GM12891 (cell line): Measurements from ENCODE around the gene LAGE3.

Experiments
- DNase-seq: peaks from one replicate; pipeline ENCODE4 v3.0.0; 2011; ENCODE audit warnings: low spot score; ENCODE audit not compliant: insufficient read length
- FAIRE-seq: peaks from 2 replicates; lab custom pipeline; 2011; peaks lifted over from hg19 to GRCh38; lab: Jason Lieb, UNC
- PAX5 ChIP-seq: IDR thresholded peaks from 2 replicates; pipeline ENCODE4 v1.6.1; 2011; ENCODE audit warnings: low read length, moderate library complexity, mild to moderate bottlenecking; ENCODE audit not compliant: insufficient read depth, severe bottlenecking
- POLR2A ChIP-seq: IDR thresholded peaks from 2 replicates; pipeline ENCODE4 v1.6.1; 2011; ENCODE audit warnings: low read depth, low read length, control low read depth
- POLR2AphosphoS5 ChIP-seq: IDR thresholded peaks from 2 replicates; pipeline ENCODE4 v1.6.1; 2011; ENCODE audit warnings: low read depth, low read length, control low read depth
- POU2F2 ChIP-seq: IDR thresholded peaks from 2 replicates; pipeline ENCODE4 v1.6.1; 2011; ENCODE audit warnings: low read depth, mild to moderate bottlenecking, control low read depth, low read length, moderate library complexity
- SPI1 ChIP-seq: IDR thresholded peaks from 2 replicates; pipeline ENCODE4 v1.6.1; 2011; ENCODE audit warnings: low read depth, low read length, control low read depth
- TAF1 ChIP-seq: IDR thresholded peaks from 2 replicates; pipeline ENCODE4 v1.6.1; 2011; ENCODE audit warnings: low read depth, low read length, control low read depth

LAGE3 gene

DNA sequence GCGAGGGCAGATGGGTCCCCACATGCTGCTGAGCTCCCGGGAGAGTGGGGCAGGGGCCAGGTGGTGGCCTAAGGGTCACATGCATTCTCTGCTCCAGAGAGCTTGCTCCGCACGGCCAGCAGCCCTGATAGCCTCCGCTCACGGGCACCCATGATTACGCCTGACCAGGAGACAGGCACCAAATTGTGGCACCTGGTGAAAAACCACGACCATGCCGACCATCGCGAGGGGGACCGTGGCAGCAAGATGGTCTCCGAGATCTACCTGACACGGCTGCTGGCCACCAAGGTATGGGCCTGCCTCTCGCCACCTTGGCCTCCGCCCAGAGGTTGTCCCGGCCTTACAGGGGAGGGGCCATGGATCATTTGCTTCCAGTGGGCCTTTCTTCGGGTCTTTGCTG is 9.2 kb downstream of the LAGE3 start:
- TF ChIP-seq POLR2AphosphoS5 (no peak), POLR2A (no peak), TAF1 (no peak), SPI1 (no peak), POU2F2 (no peak)
- FAIRE-seq (no peak), DNase-seq (no peak)

DNA sequence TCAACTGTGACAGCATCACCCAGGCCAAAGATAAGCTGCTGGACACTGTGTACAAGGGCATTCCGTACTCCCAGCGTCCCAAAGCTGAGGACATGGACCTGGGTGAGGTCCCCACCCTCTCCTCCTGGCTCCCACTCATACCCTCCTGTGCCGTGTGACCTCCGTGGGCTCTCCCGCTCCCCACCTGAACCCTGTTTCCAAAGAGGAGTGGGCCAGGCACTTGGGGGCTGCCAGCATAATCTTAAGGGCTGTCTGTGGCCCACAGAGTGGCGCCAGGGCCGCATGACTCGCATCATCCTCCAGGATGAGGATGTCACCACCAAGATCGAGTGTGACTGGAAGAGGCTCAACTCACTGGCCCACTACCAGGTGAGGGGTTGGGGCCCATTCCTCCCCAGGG is 10.0 kb downstream of the LAGE3 start:
- no peak for DNase-seq
- TF ChIP-seq PAX5 = no peak
- no peak for TF ChIP-seq TAF1
- no peak for TF ChIP-seq POLR2A
- TF ChIP-seq SPI1 = no peak
- TF ChIP-seq POU2F2 = no peak
- TF ChIP-seq POLR2AphosphoS5 = no peak
- FAIRE-seq = no peak

DNA sequence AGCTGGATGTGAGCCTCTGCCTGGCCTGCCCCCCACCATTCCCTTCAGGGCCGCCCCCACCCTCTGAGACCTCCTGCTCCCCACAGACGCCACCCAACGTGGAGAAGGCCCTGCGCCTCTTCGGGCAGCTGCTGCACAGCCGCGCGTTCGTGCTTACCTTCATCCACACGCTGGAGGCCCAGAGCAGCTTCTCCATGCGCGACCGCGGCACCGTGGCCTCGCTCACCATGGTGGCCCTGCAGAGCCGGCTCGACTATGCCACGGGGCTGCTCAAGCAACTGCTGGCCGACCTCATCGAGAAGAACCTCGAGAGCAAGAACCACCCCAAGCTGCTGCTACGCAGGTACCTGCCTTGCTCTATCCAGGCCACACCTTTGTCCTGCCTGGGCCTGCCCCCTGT is 10.9 kb downstream of the LAGE3 start:
- FAIRE-seq = no peak
- TF ChIP-seq POU2F2 (no peak), TAF1 (no peak)
- DNase-seq = no peak

- FAIRE-seq (no peak), DNase-seq (no peak)
- no peak for TF ChIP-seq POLR2AphosphoS5
- TF ChIP-seq POLR2A = no peak
These were observed 11.5 kb downstream of the LAGE3 start for GRCh38 chrX:154467556-154467955.

- FAIRE-seq (no peak), DNase-seq (no peak)
- TF ChIP-seq POLR2A (no peak), TAF1 (no peak), PAX5 (no peak), SPI1 (no peak), POU2F2 (no peak), POLR2AphosphoS5 (no peak)
These were observed 12.2 kb downstream of the LAGE3 start for GRCh38 chrX:154466907-154467306.

- DNase-seq (no peak), FAIRE-seq (no peak)
- TF ChIP-seq POLR2AphosphoS5 (no peak), POLR2A (no peak), TAF1 (no peak), SPI1 (no peak), PAX5 (no peak), POU2F2 (no peak)
These were observed 13.0 kb downstream of the LAGE3 start for GRCh38 chrX:154466036-154466435.

GRCh38 chrX:154465601-154466000 is 13.5 kb downstream of the LAGE3 start:
- no peak for DNase-seq
- TF ChIP-seq PAX5 (no peak), POU2F2 (no peak), SPI1 (no peak), TAF1 (no peak), POLR2AphosphoS5 (no peak), POLR2A (no peak)
- no peak for FAIRE-seq

GRCh38 chrX:154464806-154465365 is 14.2 kb downstream of the LAGE3 start:
- FAIRE-seq (no peak), DNase-seq (no peak)
- TF ChIP-seq POLR2A (no peak), SPI1 (no peak), POU2F2 (no peak), POLR2AphosphoS5 (no peak), TAF1 (no peak)

DNA sequence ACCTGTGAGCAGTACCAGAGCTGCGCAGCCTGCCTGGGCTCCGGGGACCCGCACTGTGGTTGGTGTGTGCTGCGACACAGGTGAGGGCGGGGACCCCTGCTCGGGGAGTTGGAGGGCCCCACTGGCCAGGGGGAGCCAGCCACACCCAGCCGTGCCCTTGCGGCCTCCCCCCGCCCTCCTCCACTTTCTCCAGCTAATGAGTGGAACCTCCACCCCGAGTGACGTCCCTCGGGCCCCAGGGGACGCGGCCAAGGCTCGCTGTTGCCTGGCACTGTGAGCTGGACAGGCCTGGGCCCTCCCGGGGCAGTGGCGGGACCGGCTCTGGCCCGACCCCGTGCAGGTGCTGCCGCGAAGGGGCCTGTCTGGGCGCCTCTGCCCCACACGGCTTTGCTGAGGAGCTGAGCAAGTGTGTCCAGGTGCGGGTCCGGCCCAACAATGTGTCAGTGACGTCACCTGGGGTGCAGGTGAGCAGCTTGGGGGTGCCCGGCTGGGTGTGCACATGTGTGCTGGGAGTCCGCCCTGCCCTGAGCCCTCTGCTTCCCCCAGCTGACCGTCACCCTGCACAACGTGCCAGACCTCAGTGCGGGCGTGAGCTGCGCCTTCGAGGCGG is 15.4 kb downstream of the LAGE3 start:
- TF ChIP-seq POLR2AphosphoS5 (no peak), POU2F2 (no peak), TAF1 (no peak), POLR2A (no peak), PAX5 (no peak), SPI1 (no peak)
- FAIRE-seq = no peak

GRCh38 chrX:154462396-154462795 is 16.7 kb downstream of the LAGE3 start:
- FAIRE-seq (no peak), DNase-seq (no peak)
- no peak for TF ChIP-seq POLR2A
- no peak for TF ChIP-seq PAX5
- TF ChIP-seq POLR2AphosphoS5 = no peak
- no peak for TF ChIP-seq SPI1
- no peak for TF ChIP-seq TAF1

More for the DNA sequence above, 15.4 kb downstream of the LAGE3 start:
- no peak for DNase-seq

DNA sequence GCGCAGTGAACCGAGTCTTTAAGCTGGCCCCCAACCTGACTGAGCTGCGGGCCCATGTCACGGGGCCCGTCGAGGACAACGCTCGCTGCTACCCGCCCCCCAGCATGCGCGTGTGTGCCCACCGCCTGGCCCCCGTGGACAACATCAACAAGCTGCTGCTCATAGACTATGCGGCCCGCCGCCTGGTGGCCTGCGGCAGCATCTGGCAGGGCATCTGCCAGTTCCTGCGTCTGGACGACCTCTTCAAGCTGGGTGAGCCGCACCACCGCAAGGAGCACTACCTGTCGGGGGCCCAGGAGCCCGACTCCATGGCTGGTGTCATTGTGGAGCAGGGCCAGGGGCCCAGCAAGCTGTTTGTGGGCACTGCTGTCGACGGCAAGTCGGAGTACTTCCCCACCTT is 18.8 kb downstream of the LAGE3 start:
- FAIRE-seq = peak; percentile 13
- TF ChIP-seq TAF1 = no peak
- TF ChIP-seq POLR2AphosphoS5 = no peak
- TF ChIP-seq POU2F2 = no peak
- no peak for TF ChIP-seq SPI1
- TF ChIP-seq PAX5 = no peak
- TF ChIP-seq POLR2A = no peak
- no peak for DNase-seq
